Jurkat, Clone E6-1 (cell line): ENCODE data around the gene SCYGR1.
"Not testable (repeated sequence)": the region's sequence is repeated elsewhere in the genome, so short reads cannot be mapped to it uniquely, and the experiment has no call there.

Source experiments
- DNase-seq: peaks from one replicate; pipeline ENCODE4 v3.0.0-alpha.2; 2011; ENCODE audit warnings: low read depth, low spot score
- H3K4me3 ChIP-seq: 2 replicates; pipeline ENCODE4 v1.5.1; 2011; ENCODE audit warnings: mild to moderate bottlenecking, low read length, control low read depth, moderate library complexity

SCYGR1 gene

GRCh38 chr2:227406177-227407031 lies 18.7 kb upstream of the SCYGR1 start:
- no peak overlapping the region for H3K4me3 ChIP-seq
- DNase-seq: no peak

- DNase-seq: peak; percentile 32
- H3K4me3 ChIP-seq: no peak overlapping the region
These were observed 17.0 kb upstream of the SCYGR1 start for GRCh38 chr2:227404585-227405271.

- no peak for DNase-seq
- no peak overlapping the region for H3K4me3 ChIP-seq
These were observed 15.2 kb upstream of the SCYGR1 start for GRCh38 chr2:227402959-227403358.

- DNase-seq: no peak
- H3K4me3 ChIP-seq: no peak overlapping the region
These were observed 14.6 kb upstream of the SCYGR1 start for GRCh38 chr2:227402321-227402720.

GRCh38 chr2:227401550-227401949 lies 13.8 kb upstream of the SCYGR1 start:
- DNase-seq: no peak
- H3K4me3 ChIP-seq: no peak overlapping the region

- no peak for DNase-seq
- H3K4me3 ChIP-seq: no peak overlapping the region
These were observed 11.2 kb upstream of the SCYGR1 start for GRCh38 chr2:227398684-227399670.

GRCh38 chr2:227397562-227397961 lies 9.8 kb upstream of the SCYGR1 start:
- no peak overlapping the region for H3K4me3 ChIP-seq
- DNase-seq: no peak

GRCh38 chr2:227395556-227395955 lies 7.8 kb upstream of the SCYGR1 start:
- H3K4me3 ChIP-seq: no peak overlapping the region
- DNase-seq: no peak

GRCh38 chr2:227394401-227394800 lies 6.7 kb upstream of the SCYGR1 start:
- H3K4me3 ChIP-seq: no peak overlapping the region
- DNase-seq: no peak

GRCh38 chr2:227390468-227391256 lies 2.9 kb upstream of the SCYGR1 start:
- no peak overlapping the region for H3K4me3 ChIP-seq
- DNase-seq: no peak

GRCh38 chr2:227389661-227390060 lies 1.9 kb upstream of the SCYGR1 start:
- no peak overlapping the region for H3K4me3 ChIP-seq
- no peak for DNase-seq

- no peak for DNase-seq
- no peak overlapping the region for H3K4me3 ChIP-seq
These were observed 1.5 kb upstream of the SCYGR1 start for GRCh38 chr2:227389231-227389630.

GRCh38 chr2:227388537-227389011 lies 825 bp upstream of the SCYGR1 start:
- DNase-seq: no peak
- H3K4me3 ChIP-seq: no peak overlapping the region

- H3K4me3 ChIP-seq: no peak overlapping the region
- DNase-seq: no peak
These were observed 1.1 kb downstream of the SCYGR1 start for GRCh38 chr2:227386630-227387029.

- no peak for DNase-seq
- H3K4me3 ChIP-seq: no peak overlapping the region
These were observed 4.1 kb downstream of the SCYGR1 start for GRCh38 chr2:227383686-227384085.

- not testable (repeated sequence) for DNase-seq, H3K4me3 ChIP-seq
These were observed 5.4 kb downstream of the SCYGR1 start for GRCh38 chr2:227382241-227382835.

- no peak for DNase-seq
- no peak within 1 kb of the TSS for H3K4me3 ChIP-seq
These were observed 8.7 kb downstream of the SCYGR1 start, which contains the start of gene TM4SF20 for GRCh38 chr2:227379095-227379494. Gene TM4SF20 (minus strand): TSS chr2:227379306. CDS start chr2:227379268, 38 bp downstream.

GRCh38 chr2:227378371-227378782 lies 9.4 kb downstream of the SCYGR1 start:
- no peak overlapping the region for H3K4me3 ChIP-seq
- DNase-seq: no peak
